Gastrocnemius medialis (tissue), 4 donors: ENCODE results near the gene HIGD1C. TPM values are rescaled to one million over a fixed set of nuclear protein-coding genes. Genes with fewer than 3 reads are reported as not detected.

Source experiments
- ATAC-seq, 2 donors: fragments of 150-250 bp; one replicate each; pipeline ENCODE4 v1.9.1; 2016
- DNase-seq, 2 donors: peaks; one replicate each; pipeline ENCODE4 v3.0.0-alpha.2; 2019
- H3K27ac ChIP-seq, 4 donors: fragments of 200-600 bp; sonication (generic); 1 replicate in 1 of 4; 2 replicates in 3 of 4; pipeline ENCODE4 v1.5.1; 2016 to 2018; ENCODE audit warnings: mild to moderate bottlenecking in 2 of 4, moderate library complexity in 1 of 4
- H3K27me3 ChIP-seq, 3 donors: fragments of 200-600 bp; sonication (generic) in 2 of 3; 1 replicate in 1 of 3; 2 replicates in 2 of 3; pipeline versions ENCODE4 v1.5.1 to v1.6.0; 2016 to 2019; ENCODE audit warnings: mild to moderate bottlenecking in 1 of 3, moderate library complexity in 1 of 3
- H3K36me3 ChIP-seq, 2 donors: fragments of 200-600 bp; sonication (generic) in 1 of 2; one replicate each; pipeline ENCODE4 v1.5.1; 2017 to 2018
- H3K4me1 ChIP-seq, 2 donors: fragments of 200-600 bp; sonication (generic) in 1 of 2; one replicate each; pipeline ENCODE4 v1.5.1; 2016 to 2017; ENCODE audit warnings: mild to moderate bottlenecking in 2 of 2
- H3K4me3 ChIP-seq, 4 donors: fragments of 200-600 bp; sonication (generic) in 3 of 4; 1 replicate in 1 of 4; 2 replicates in 3 of 4; pipeline ENCODE4 v1.5.1; 2016 to 2019; ENCODE audit warnings: mild to moderate bottlenecking in 2 of 4
- H3K9me3 ChIP-seq, 3 donors: fragments of 200-600 bp; sonication (generic) in 2 of 3; 1 replicate in 1 of 3; 2 replicates in 2 of 3; pipeline ENCODE4 v1.5.1; 2016 to 2019
- CTCF ChIP-seq, 5 experiments: fragments of 450-650 bp in 3 of 5; fragments of 200-600 bp in 2 of 5; sonication (generic) in 2 of 5; IDR thresholded peaks in 4 of 5; conservative IDR thresholded peaks in 1 of 5; 1 replicate in 4 of 5; 2 replicates in 1 of 5; pipeline ENCODE4 v1.5.1; 2016 to 2019; ENCODE audit warnings: antibody characterized with exemption in 5 of 5, mild to moderate bottlenecking in 3 of 5, moderate library complexity in 3 of 5
- POLR2A ChIP-seq, 2 donors: fragments of 450-650 bp; IDR thresholded peaks; one replicate each; pipeline ENCODE4 v1.6.1; 2017; ENCODE audit warnings: antibody characterized with exemption in 2 of 2, mild to moderate bottlenecking in 2 of 2, moderate library complexity in 2 of 2
- in situ Hi-C, 4 donors: fragments of 200-750 bp; cut with MboI; loops; one replicate each; pipeline versions ENCODE4 v1.15.0 to v1.8.0; 2017; ENCODE audit warnings: low sequenced_read_pairs in 4 of 4
- intact Hi-C: fragments of 100-400 bp; cut with DNase I; formaldehyde crosslinking; loops from one replicate; pipeline ENCODE4 v1.15.1; 2023; ENCODE audit warnings: low total_unique reads
- total RNA-seq, 4 donors: library from RNA; depleted of rRNA; stranded (reverse); fragments of >200 nt; gene quantifications; one replicate each; pipeline versions ENCODE4 v1.1.0 to v1.2.3, GENCODE V29; 2016

Gene HIGD1C
- total RNA-seq, 4 donors from 2014 or later, result not detected

- Histone ChIP-seq H3K27ac (no peak overlapping the region), H3K4me1 (peaks cover 12 to 20% of the 10 kb centered on the region in 2 donors), H3K27me3 (no peaks in the 10 kb centered on the region), H3K9me3 (peaks cover 0 to 3% (median 0%) of the 10 kb centered on the region in 3 donors), H3K36me3 (no peaks in the 10 kb centered on the region), H3K4me3 (no peak overlapping the region)
- no peak for ATAC-seq
- no peak for DNase-seq
- in situ Hi-C loops (no loop called here), intact Hi-C loops (no loop called here)
- TF ChIP-seq POLR2A (IDR thresholded peaks at IDR 0.05) (no peak), CTCF (IDR thresholded peaks at IDR 0.05 in 4 of 5, conservative IDR thresholded peaks at IDR 0.05 in 1 of 5) (no peak)
Observed at GRCh38 chr12:50918584-50919316, 33.6 kb upstream of the HIGD1C start.

- no peak for ATAC-seq
- H3K27me3 ChIP-seq, result no peaks in the 10 kb centered on the region
- H3K27ac ChIP-seq, result peak overlapping the region; percentile 83 to 91 (median 87)
- no peak for TF ChIP-seq CTCF (IDR thresholded peaks at IDR 0.05 in 4 of 5, conservative IDR thresholded peaks at IDR 0.05 in 1 of 5)
- TF ChIP-seq POLR2A (IDR thresholded peaks at IDR 0.05), result no peak
- no peak for DNase-seq
- H3K4me1 ChIP-seq, result peaks cover 22 to 23% of the 10 kb centered on the region in 2 donors
- H3K9me3 ChIP-seq, result no peaks in the 10 kb centered on the region
- H3K4me3 ChIP-seq, result peak overlapping the region; percentile 64 to 89 (median 79)
- intact Hi-C loops, result no loop called here
- in situ Hi-C loops, result loop anchor here in 1 of 4 donors (10.0 kb wide), 1 partner anchor 102 kb away; the partner anchor contains the start of gene SLC11A2
- no peaks in the 10 kb centered on the region for H3K36me3 ChIP-seq
Observed at GRCh38 chr12:50922820-50923219, 29.5 kb upstream of the HIGD1C start.

GRCh38 chr12:50923361-50924130 lies 28.8 kb upstream of the HIGD1C start:
- no peaks in the 10 kb centered on the region for H3K9me3 ChIP-seq
- peak overlapping the region; percentile 64 to 89 (median 79) for H3K4me3 ChIP-seq
- no peaks in the 10 kb centered on the region for H3K36me3 ChIP-seq
- no peaks in the 10 kb centered on the region for H3K27me3 ChIP-seq
- DNase-seq (no peak), ATAC-seq (no peak)
- in situ Hi-C loops, result loop anchor here in 1 of 4 donors (10.0 kb wide), 1 partner anchor 101 kb away; the partner anchor contains the start of gene SLC11A2
- peak overlapping the region; percentile 83 to 91 (median 87) for H3K27ac ChIP-seq
- intact Hi-C loops, result loop anchor here (2.0 kb wide), 3 partner anchors 99 to 159 kb away; partner anchors contain the start of genes ATF1 and SLC11A2
- TF ChIP-seq POLR2A (IDR thresholded peaks at IDR 0.05) (no peak), CTCF (IDR thresholded peaks at IDR 0.05 in 4 of 5, conservative IDR thresholded peaks at IDR 0.05 in 1 of 5) (no peak)
- peaks cover 25 to 29% of the 10 kb centered on the region in 2 donors for H3K4me1 ChIP-seq

- Histone ChIP-seq H3K27ac (peak overlapping the region; percentile 83 to 91 (median 87)), H3K27me3 (no peaks in the 10 kb centered on the region), H3K36me3 (no peaks in the 10 kb centered on the region), H3K4me3 (peak overlapping the region; percentile 64 to 89 (median 79)), H3K9me3 (no peaks in the 10 kb centered on the region), H3K4me1 (peaks cover 30 to 35% of the 10 kb centered on the region in 2 donors)
- in situ Hi-C loops (loop anchor here in 1 of 4 donors (10.0 kb wide), 1 partner anchor 101 kb away; the partner anchor contains the start of gene SLC11A2), intact Hi-C loops (loop anchor here (2.0 kb wide), 3 partner anchors 99 to 159 kb away; partner anchors contain the start of genes ATF1 and SLC11A2)
- no peak for TF ChIP-seq POLR2A (IDR thresholded peaks at IDR 0.05)
- TF ChIP-seq CTCF (IDR thresholded peaks at IDR 0.05 in 4 of 5, conservative IDR thresholded peaks at IDR 0.05 in 1 of 5), result no peak
- no peak for DNase-seq
- peak; percentile 1 to 12 for ATAC-seq
Observed at GRCh38 chr12:50924131-50924438, 28.3 kb upstream of the HIGD1C start.
